NCI-H2081 (cell line): ENCODE measurements around the gene NME5.

Source experiments
- DNase-seq, 2 experiments: peaks; one replicate each; lab custom pipeline; 2025; lab: John Stamatoyannopoulos, UW

Gene NME5

DNA sequence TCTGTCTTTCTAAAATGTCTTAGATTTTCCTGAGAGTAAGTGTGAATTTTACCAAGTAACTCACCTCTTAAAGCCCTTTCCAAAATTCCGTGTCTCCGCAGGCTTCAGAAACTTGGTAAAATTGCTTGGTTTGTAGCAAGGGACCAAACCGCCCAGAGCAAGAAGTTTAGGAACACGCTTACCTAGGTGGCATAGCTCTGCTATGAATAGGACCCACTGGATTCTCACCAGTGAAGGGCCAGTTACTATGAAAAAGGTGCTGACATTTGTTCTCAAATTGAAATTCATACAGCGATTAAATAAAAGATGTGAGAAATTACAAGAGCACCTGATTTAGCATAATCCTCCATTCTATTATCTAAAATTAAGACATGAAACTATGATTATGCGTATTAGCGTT is 6.7 kb downstream of the NME5 start:
- no peak for DNase-seq

DNA sequence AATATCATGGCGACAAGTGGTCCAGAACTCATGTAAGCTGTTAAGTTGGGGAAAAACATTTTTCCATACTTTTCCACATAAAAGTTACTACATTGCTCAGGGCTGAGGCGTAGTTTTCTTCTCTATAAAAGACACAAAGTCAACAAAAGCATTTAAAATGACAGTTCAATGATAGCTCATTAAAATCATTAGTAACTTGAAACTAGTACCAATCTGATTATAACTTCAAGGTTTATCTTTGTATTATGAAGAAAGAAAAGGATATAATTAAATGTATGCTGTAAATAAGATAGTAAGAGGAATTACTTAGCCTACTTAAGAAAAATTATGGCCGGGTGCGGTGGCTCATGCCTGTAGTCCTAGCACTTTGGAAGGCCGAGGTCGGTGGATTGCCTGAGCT is 9.9 kb downstream of the NME5 start:
- no peak for DNase-seq

DNA sequence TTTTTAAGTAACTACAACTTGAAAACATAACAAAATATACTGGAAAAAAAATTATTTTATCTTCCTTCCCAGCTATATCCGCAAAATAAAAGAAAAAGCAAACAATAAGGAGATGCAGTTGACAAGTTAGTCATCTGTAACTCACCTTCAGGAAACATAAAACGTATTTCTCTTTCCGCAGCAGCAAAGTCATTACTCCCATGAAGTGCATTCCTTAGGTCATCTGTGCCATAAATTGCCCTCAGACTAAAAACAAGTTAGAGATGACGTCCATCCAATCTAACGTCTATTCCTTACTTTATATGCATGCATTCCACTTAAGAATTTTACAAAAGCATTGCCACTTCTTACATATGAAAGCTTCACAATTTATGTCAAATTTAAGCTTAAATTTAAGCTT is 10.9 kb downstream of the NME5 start:
- no peak for DNase-seq

DNA sequence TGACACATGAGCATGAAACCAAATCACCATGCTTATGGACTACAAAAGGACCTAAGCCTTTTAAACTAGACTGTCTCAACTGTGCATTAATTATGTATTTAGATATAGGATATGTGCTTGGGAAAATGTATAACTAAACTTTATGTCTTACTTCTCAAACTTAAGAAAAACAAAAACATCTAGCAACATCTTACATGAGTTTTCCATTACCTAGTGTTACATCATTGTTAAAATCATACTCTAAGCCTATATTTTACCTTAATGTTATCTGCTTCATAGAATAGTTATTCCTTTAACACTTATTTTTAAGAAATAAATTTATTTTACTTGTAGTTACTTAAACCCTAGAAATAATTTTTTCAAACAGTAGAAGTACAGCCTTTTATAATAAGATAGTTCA is 24.0 kb downstream of the NME5 start:
- no peak for DNase-seq

DNA sequence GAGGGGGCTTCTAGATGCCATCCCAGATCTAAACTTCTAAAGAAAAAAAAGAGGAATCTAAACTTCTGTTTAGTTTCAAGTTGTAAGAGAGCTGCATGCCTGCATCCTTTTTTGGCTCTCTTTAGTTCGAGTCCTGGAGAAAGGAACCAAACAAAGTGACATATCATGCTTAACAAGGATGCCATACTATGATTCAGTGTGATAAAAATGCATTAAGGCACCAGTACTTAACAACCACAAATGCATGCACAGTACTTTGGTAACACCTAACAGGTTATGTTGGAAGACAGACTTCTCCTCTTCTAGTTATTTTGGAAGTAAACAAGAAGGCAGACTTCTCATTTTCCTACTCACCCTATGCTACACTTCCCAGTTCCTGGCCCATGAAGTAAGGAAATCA is 27.3 kb downstream of the NME5 start:
- DNase-seq: no peak

DNA sequence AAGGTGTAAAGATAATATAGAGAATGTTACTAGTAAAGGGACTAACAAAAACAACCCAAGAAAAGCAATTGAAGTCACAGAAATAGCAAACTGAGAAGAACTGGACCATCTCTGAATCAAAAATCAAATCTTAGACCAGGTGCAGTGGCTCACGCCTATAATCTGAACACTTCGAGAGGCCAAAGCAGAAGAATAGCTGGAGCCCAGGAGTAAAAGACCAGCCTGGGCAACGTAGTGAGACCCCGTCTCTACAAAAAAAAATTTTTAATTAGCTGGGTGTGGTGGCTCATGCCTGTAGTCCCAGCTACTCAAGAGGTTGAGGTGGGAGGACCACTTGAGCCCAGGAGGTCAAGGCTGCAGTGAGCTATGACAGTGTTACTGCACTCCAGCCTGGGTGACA is 28.0 kb downstream of the NME5 start:
- no peak for DNase-seq

DNA sequence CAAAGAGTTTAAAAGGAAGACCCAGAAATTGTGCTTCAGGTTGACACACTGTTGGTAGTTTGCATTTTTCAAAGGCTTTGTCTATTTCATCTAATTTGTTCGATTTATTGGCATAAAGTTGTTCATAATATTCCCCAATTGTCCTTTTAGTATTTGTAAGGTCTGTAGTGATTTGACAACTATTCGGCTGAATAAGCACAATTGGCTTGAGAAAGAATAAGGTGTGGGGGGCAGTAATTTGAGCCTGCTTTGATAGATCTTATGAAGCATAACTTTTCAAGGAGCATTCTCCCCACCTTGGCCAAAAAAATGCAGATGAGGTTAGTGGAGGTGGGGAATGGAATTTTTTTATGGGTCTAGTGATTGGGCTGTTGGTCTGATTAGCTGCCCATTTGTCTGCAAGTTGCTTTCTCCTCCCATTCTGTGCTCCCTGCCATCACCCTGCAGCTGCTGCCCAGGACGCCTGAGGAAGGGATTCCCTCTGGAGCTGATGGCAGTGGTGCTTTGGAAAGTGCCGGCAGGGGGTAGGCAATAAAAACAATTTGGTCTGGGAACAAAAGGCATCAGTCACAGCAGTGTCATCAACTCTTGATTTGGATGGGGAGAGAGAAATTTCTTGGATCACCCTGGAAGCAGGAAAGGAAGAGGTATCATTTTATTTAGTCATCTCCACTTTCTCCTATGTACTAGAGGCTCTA is 28.8 kb downstream of the NME5 start:
- DNase-seq: peak in 1 of 2 experiments; percentile 62

DNA sequence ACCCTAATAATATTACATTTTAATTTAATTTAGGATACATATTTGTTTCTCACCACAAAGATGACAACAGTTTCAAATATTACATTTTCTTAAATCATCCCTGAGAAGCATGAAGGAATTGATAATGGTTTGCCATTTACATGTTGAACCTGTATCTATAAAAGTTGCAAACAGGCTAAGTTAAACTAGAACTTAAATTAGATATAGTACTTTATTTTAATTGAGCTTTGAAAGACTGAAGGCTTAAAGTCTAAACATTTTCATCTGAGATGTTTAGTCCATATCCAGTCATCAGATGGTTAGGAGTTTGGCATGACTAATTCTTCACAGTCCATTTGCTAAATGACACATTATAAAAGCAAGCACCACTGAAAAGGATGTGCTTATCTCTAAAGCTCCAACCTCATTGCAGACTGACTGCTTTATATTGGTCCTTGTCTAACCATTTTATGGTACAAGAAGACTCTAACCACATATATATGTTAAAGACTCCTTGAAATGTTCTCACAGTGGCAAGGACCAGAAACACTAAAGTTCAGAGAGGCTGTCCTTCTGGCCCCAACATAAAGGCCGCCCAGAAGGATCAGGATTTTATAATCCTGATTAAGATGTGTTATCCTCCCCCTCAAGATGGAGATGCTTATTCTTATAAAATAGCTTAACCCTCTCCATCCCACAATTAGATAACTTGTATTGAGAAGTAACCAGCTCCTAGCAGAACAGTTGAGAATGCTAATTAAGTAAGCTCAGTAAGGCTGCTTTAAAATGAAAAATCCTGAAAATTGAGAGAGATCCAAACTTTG is 29.6 kb downstream of the NME5 start:
- no peak for DNase-seq

DNA sequence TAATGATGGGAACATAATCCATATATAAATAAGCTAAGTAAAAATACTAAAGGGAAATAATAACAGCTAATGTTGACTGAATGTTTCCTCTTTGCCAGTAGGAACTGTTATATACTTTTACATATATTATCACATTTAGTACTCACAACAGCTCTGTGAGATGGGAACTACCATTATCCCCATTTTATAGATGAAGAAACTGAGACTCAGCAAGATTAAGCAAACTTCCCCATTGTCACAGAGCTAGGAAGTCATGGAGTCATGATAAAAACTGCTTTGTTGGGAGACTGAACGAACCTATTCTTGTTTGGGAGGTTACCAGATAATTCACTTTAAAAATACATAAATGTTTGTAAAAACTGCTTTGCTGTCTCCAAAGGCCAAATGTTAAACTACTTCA is 32.0 kb downstream of the NME5 start:
- DNase-seq: no peak

DNA sequence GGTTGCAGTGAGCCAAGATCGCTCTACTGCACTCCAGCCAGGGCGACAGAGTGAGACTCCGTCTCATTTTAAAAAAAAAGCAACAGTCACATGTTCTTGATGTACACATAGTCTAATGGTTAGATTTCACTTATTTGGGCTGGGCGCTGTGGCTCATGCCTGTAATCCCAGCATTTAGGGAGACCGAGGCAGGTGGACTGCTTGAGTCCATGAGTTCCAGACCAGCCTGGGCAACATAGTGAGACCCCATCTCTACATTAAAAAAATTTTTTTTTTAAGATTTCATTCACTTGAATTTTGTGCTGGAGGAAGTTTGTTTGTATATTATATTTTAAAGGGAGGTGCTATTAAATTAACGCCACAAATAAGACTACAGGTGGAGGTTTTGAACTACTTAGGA is 33.5 kb downstream of the NME5 start:
- no peak for DNase-seq

DNA sequence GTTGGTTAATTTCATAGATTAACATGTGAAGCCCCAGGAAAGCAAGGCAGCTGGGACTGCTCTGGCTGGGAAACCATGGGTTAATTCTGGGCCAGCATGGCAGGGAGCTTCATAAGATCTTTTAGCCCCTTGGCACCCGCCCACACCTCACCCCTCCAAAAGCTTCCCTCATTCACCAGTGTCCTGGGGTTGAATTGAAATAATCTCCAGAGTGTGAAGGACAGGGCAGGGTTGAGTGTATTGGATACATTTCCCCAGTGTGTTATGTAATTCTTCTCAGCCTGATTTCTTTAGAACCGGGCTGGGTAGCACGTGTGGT is 36.0 kb downstream of the NME5 start:
- no peak for DNase-seq

DNA sequence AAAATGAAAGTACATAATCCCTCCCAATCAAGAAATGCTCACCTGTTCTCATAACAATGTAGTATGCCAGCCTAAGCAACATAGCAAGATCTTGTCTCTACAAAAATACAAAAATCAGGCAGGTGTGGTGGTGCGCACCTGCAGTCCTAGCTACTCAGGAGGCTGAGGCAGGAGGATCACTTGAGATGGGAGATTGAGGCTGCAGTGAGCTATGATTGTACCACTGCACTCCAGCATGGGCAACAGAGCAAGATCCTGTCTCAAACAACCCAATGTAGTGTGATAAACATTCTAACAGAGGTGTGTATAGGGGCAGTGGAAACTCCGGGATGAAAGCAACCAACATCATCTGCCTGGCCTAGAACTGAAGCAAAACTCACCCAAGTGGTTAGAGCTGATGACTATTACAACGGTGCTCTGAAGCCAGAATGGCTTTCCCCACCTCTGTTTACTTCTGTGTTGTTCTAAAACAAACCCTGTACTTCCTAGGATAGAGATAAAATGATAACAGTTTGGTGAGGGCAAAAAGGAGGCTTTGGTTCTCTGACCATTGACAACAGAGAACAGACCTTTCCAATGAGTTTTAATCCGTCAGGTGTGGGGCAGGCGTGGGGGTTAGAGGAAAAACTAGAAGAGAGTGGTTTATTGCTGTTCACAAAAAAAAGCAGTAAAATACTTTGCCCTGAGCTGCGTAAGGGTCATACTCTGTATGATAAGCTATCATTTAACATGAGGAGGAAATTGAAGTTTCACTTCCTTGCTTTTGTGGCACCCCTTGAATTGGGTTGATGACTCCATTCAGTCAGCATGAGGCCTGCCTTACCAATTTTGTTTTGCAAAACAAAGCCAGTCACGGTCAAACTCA is 36.5 kb downstream of the NME5 start:
- no peak for DNase-seq

DNA sequence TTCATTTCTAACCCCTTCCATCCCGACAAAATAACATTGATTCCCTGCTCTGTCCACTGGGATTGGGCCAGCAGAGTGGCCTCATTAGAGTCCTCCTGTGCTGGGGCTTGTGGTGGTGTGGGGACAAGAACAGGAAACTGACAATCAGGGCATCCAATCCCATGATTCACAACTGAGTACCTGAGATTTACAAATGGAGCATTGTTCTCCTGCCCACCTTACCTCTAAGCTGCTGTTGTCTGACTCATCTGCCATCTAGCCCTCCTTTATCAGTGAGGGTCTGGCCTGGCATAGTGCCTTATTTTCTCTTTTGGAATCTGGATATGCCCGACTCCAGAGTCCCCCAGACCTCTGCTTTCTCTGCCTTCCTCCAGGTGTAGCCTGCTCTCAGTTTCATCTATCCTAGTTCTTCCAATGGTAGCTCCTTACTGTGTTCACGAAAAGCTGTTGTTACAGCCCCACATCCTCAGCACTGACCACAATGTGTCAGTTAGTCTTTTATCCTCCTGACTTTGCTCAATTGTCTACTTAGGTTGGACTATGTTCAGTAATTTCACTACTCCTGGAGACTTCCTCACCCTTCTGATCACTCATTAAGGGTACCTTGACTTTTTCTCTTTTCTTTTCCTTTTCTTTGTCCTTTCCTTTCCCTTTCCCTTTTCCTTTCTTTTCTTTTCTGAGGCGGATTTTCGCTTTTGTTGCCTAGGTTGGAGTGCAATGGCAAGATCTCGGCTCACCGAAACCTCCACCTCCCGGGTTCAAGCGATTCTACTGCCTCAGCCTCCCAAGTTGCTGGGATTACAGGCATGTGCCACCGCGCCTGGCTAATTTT is 42.0 kb downstream of the NME5 start:
- DNase-seq: no peak

DNA sequence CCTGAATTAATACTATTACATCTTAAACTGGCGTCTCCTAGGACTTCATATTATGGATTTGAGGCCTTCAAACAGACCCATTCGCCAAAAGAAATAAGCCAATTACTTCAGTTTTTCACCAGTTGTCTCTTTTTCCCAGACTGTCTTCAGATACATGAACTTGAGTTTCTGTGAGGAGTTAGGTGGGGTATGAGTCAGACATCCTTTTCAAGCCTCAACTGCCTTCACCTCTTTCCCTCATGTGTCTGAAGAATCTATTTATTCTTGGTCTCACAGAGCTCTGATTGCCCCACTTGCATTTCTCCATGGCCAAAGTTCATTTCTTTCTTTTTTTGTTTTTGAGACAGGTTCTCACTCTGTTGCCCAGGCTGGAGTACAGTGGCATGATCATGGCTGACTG is 42.9 kb downstream of the NME5 start:
- no peak for DNase-seq

DNA sequence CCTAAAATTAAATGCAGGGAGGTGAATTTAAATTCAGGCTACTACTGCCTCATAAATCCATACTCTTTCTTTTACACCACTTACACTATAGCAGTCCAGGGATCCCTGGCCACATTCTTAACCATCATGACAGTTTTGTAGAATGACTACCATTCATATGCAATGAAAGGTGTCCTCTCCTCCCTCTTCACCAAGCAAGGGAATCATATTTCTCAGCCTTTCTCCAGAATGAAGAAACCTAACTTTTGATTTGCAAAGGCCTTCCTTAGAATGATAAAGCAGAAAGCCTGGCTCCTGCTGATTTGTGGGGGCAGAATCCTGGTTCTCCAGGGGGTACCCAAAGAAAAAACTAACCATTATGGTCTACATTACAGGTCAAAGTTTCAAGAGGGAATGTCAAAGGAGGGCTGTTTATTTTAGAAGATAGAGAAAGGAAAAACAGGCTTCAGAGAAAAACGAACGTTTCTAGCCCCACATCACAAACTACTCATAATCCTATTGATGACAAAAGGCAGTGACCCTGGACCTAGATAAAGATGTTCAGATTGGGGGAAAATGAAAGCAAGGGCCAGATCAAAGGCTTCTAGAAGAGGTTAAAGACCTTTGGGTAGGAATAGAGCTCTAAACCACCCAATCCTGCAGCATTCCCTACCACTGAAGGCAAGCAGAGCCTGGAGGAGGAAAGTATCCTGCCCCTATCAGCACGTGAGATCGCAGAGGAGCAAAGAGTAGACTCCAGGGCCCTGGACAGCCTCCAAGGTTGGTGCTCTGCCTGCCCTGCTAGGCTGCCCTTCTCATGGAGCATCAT is 43.9 kb downstream of the NME5 start:
- no peak for DNase-seq

DNA sequence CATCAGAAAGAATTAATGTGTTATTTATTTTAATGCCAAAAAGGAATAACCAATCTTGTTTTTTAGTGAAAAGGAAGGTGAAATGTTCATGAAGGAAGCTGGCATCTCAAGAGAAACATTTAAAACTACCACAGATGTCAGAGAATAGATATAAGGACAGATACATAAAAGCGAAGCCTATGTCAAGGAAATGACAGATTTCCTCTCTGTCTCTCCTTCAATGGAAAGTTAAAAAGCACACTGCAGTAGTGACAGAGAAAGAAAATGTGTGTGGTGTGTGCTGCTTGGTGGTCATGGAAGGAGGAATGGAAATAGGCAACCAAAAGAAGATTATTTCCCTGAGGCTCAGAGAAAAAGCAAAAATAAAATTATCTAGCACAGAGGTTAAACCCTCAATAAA is 46.2 kb downstream of the NME5 start:
- no peak for DNase-seq

DNA sequence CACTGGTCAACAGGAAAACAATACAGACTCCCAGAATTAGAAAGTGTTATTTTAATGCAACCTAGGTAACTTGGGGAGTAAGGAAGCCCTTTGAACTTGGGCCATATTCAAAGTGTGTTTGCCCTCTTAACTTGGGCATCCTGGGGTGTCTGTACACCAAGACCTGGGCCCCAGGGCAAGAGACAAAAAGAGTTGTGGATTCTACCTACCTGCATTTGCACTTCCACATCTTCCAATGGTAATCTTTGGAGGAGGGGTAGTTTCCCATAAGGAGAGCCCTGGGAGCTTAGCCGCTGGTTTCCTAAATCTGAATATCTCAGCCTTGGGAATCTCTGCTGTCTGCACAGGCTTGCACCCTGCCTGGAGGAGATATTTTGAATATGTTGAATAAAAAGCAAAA is 46.9 kb downstream of the NME5 start:
- no peak for DNase-seq

DNA sequence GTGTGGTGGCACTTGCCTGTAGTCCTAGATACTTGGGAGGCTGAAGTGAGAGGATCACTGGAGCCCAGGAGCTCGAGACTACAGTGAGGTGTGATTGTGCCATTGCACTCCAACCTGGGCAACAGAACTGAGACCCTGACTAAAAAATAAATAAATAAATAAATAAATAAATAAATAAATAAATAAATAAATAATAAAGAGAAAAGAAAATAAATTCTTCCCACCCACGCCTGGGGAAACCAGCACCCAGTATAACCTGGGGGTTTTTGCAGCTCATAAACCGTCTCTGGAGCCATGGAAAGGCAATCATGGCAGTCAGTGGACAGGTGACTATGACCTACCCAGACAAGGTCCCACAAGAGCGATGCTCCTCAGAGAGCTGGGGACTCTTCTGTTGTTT is 47.5 kb downstream of the NME5 start:
- no peak for DNase-seq

DNA sequence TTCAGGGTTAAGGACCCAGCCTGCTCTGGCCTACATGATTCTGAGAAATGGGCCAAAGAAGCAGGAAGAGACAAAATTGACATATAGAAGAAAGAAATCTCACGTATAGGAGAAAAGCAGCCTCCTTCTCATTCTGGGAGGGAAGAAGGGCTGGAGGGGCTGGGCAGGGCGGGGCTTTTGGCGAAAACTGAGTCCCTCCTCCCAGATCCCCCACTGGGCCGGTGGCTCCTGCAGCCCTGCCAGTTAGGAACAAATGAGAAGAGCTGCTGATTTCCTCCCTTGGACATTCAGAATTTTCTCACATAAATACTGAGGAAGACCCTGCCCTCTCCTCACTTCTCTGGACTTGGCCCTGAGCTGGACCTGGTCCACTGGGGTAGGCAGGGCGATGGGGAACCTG is 55.5 kb downstream of the NME5 start, which contains the start of gene WNT8A:
Gene WNT8A, plus strand, starts transcription at position 332 of the 400 bp plus-strand sequence. CDS start 95 bp downstream, outside the sequence.
- DNase-seq: no peak

DNA sequence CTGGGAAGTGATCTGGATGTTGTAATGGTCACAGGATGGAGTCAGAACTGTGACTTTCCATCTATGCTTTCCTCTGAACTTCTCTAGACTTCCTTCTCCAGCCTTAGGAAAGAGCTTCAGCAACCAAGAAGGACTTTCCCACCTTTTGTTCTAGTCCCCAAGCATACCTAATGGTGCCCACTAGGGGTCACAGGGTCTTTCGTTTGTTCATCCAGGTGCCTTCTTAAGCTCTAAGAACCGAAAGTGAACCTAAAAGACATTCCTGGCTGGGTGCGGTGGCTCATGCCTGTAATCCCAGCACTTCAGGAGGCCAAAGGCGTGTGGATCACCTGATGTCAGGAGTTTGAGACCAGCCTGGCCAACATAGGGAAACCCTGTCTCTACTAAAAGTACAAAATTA is 57.2 kb downstream of the NME5 start:
- no peak for DNase-seq

DNA sequence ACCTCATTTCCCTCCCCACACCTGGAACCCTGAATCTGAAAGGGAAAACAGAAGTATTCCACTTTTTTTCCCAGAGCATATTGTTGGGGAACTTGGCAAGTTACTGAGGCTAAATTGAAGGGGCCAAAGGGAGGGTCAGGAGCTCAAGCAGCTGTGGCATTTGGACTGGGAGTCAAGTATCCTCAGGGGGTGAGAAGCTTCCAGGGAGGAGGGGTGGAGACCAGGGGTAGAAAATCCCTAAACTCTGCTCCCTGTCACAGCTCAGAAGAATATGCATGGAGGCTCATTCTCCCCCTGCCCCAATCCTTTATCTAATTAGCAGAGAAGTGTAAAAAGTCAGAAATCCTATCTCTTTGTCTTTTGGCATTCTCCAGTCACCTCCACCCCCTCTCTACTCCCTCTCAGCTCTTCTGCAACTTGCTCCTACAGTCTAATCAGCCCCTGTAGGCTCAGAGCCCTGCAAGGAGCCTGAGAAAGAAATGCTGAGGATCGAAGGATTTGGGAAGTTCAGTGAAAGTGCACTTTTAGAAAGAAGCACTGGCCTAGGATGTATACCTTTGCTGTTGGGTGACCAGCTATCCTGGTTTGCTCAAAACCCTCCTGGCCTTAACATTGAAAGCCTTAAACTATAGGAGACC is 61.1 kb downstream of the NME5 start:
- DNase-seq: no peak
